ENCODE data around the gene FPGS. TPM values are rescaled to one million over a fixed set of nuclear protein-coding genes. Genes with fewer than 3 reads are reported as not detected.
A peak's percentile ranks its signal among the peaks of the same experiment; 100 is the strongest.

The FPGS gene
- total and polyA plus RNA-seq, 2 donors (not counting 1 experiment from before 2014, with no cell fraction given): 103 to 136 TPM

GRCh38 chr9:127776924-127777289 is 25.8 kb upstream of the FPGS start:
- Mint-ChIP-seq H3K27ac (peak overlapping the region; percentile 97), H3K4me3 (peak overlapping the region; percentile 100), H3K27me3 (no peaks in the 10 kb centered on the region), H3K4me1 (peaks cover 56% of the 10 kb centered on the region), H3K9me3 (ENCODE audit: insufficient read depth) (no peaks in the 10 kb centered on the region)
- Histone ChIP-seq H3K9me3 (ENCODE audit: control extremely low read depth in 1 of 3, control insufficient read depth in 2 of 3, insufficient read depth in 1 of 3, low read length in 2 of 3) (no peaks in the 10 kb centered on the region), H3K79me2 (ENCODE audit: control insufficient read depth, insufficient read depth, low read length) (peaks cover 83% of the 10 kb centered on the region), H3K9ac (ENCODE audit: low read length) (peak overlapping the region; percentile 76), H3K4me1 (ENCODE audit: control insufficient read depth in 2 of 2, insufficient read depth in 2 of 2, low read length in 2 of 2) (peaks cover 32 to 77% of the 10 kb centered on the region in 2 donors), H3K27me3 (replicated peaks in 1 of 4; ENCODE audit: control extremely low read depth in 1 of 4, control insufficient read depth in 3 of 4, insufficient read depth in 4 of 4, low read length in 3 of 4) (no peaks in the 10 kb centered on the region), H3K36me3 (replicated peaks in 1 of 2; ENCODE audit: control extremely low read depth in 1 of 2, control insufficient read depth in 1 of 2, extremely low read depth in 1 of 2, insufficient read depth in 2 of 2, low read length in 1 of 2) (peaks cover 0 to 31% of the 10 kb centered on the region in 2 experiments), H3K27ac (ENCODE audit: low read length in 2 of 2) (peak overlapping the region; percentile 55 to 97), H3K4me3 (ENCODE audit: control extremely low read depth in 1 of 5, extremely low read depth in 1 of 5, insufficient read depth in 1 of 5, low read depth in 2 of 5, low read length in 4 of 5) (peak overlapping the region; percentile 64 to 91 (median 83)), H2AFZ (ENCODE audit: insufficient read depth, low read depth, low read length, poor library complexity, severe bottlenecking) (no peak overlapping the region), H4K20me1 (ENCODE audit: control insufficient read depth, insufficient read depth, low read length, poor library complexity, severe bottlenecking) (peaks cover 55% of the 10 kb centered on the region), H3K4me2 (replicated peaks; ENCODE audit: low read depth, low read length, poor library complexity, severe bottlenecking) (peak overlapping the region; percentile 93)
- CTCF ChIA-PET: interaction anchor here (1.4 to 2.1 kb wide), 3 partner anchors 16 to 93 kb away, joined by 3 to 12 read pairs (median 10); partner anchors contain the start of gene TOR2A
- POLR2A ChIA-PET: interaction anchor here (0.8 to 2.7 kb wide), 3 partner anchors 8 to 93 kb away, joined by 3 to 16 read pairs (median 9); partner anchors contain the start of genes CDK9 and TOR2A
- WGBS (ENCODE audit: insufficient coverage): 0% methylated on average over 3 of the region's 5 CpGs
- DNase-seq: no peak
- no peak for ATAC-seq (ENCODE audit: low read depth)
- TF ChIP-seq, protein P1, sequence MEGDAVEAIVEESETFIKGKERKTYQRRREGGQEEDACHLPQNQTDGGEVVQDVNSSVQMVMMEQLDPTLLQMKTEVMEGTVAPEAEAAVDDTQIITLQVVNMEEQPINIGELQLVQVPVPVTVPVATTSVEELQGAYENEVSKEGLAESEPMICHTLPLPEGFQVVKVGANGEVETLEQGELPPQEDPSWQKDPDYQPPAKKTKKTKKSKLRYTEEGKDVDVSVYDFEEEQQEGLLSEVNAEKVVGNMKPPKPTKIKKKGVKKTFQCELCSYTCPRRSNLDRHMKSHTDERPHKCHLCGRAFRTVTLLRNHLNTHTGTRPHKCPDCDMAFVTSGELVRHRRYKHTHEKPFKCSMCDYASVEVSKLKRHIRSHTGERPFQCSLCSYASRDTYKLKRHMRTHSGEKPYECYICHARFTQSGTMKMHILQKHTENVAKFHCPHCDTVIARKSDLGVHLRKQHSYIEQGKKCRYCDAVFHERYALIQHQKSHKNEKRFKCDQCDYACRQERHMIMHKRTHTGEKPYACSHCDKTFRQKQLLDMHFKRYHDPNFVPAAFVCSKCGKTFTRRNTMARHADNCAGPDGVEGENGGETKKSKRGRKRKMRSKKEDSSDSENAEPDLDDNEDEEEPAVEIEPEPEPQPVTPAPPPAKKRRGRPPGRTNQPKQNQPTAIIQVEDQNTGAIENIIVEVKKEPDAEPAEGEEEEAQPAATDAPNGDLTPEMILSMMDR (IDR thresholded peaks at IDR 0.05): no peak
- no peak for TF ChIP-seq EZH2 (IDR thresholded peaks at IDR 0.05; ENCODE audit: borderline replicate concordance, insufficient read depth, low read depth, low read length, poor library complexity, severe bottlenecking)
- intact Hi-C loops (cut with micrococcal nuclease): loop anchor here (1.0 to 10.0 kb wide), 3 partner anchors 8 to 348 kb away; partner anchors contain the start of genes PTGES2 and STXBP1

DNA sequence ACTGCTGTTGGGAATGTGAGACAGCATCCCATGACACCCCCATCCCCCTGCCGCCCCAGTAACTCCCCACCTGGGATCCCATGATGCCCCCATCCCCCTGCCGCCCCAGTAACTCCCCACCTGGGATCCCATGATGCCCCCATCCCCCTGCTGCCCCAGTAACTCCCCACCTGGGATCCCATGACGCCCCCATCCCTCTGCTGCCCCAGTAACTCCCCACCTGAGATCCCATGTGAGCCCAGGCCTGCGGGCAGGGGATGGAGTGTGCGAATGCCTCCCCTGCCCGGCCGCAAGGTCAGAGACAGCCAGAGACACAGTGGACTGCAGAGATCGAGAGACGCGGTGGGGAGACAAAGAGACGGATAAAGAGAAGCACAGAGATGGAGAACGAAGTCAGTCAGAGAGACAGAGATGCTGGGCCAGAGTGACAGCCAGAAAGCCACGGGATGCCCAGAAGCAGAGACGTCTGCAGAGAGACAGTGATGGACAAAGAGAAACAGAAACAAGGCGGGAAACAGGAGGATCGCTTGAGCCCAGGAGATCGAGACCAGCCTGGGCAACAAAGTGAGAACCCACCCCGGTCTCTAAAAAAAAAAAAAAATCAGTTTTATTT is 25.2 kb upstream of the FPGS start:
- ATAC-seq (ENCODE audit: low read depth): no peak
- Histone ChIP-seq H3K4me3 (ENCODE audit: control extremely low read depth in 1 of 5, extremely low read depth in 1 of 5, insufficient read depth in 1 of 5, low read depth in 2 of 5, low read length in 4 of 5) (peak overlapping the region; percentile 64 to 97 (median 83)), H3K9ac (ENCODE audit: low read length) (peak overlapping the region; percentile 76), H3K27ac (ENCODE audit: low read length in 2 of 2) (peak overlapping the region; percentile 89 to 97), H3K4me1 (ENCODE audit: control insufficient read depth in 2 of 2, insufficient read depth in 2 of 2, low read length in 2 of 2) (peaks cover 33 to 79% of the 10 kb centered on the region in 2 donors), H3K27me3 (replicated peaks in 1 of 4; ENCODE audit: control extremely low read depth in 1 of 4, control insufficient read depth in 3 of 4, insufficient read depth in 4 of 4, low read length in 3 of 4) (no peaks in the 10 kb centered on the region), H3K9me3 (ENCODE audit: control extremely low read depth in 1 of 3, control insufficient read depth in 2 of 3, insufficient read depth in 1 of 3, low read length in 2 of 3) (no peaks in the 10 kb centered on the region), H3K36me3 (replicated peaks in 1 of 2; ENCODE audit: control extremely low read depth in 1 of 2, control insufficient read depth in 1 of 2, extremely low read depth in 1 of 2, insufficient read depth in 2 of 2, low read length in 1 of 2) (peaks cover 0 to 26% of the 10 kb centered on the region in 2 experiments), H3K79me2 (ENCODE audit: control insufficient read depth, insufficient read depth, low read length) (peaks cover 80% of the 10 kb centered on the region), H3K4me2 (replicated peaks; ENCODE audit: low read depth, low read length, poor library complexity, severe bottlenecking) (peak overlapping the region; percentile 93), H4K20me1 (ENCODE audit: control insufficient read depth, insufficient read depth, low read length, poor library complexity, severe bottlenecking) (peaks cover 50% of the 10 kb centered on the region), H2AFZ (ENCODE audit: insufficient read depth, low read depth, low read length, poor library complexity, severe bottlenecking) (no peak overlapping the region)
- H3K9me3 Mint-ChIP-seq (ENCODE audit: insufficient read depth): no peaks in the 10 kb centered on the region
- TF ChIP-seq, protein P1 (IDR thresholded peaks at IDR 0.05): no peak
- no peak for TF ChIP-seq EZH2 (IDR thresholded peaks at IDR 0.05; ENCODE audit: borderline replicate concordance, insufficient read depth, low read depth, low read length, poor library complexity, severe bottlenecking)
- intact Hi-C loops (cut with micrococcal nuclease): loop anchor here (10.0 kb wide), 2 partner anchors 163 to 347 kb away; partner anchors contain the start of genes PTGES2 and STXBP1
- no peaks in the 10 kb centered on the region for H3K27me3 Mint-ChIP-seq
- POLR2A ChIA-PET: interaction anchor here (0.6 to 2.0 kb wide), 4 partner anchors 24 to 129 kb away, joined by 3 to 12 read pairs (median 6); partner anchors contain the start of gene TOR2A
- H3K4me3 Mint-ChIP-seq: peak overlapping the region; percentile 100
- 0% methylated on average over 12 of the region's 18 CpGs for WGBS (ENCODE audit: insufficient coverage)
- CTCF ChIA-PET: interaction anchor here (0.7 to 3.4 kb wide), 5 partner anchors 12 to 257 kb away, joined by 3 to 24 read pairs (median 3); no protein-coding TSS in a partner anchor
- peaks cover 59% of the 10 kb centered on the region for H3K4me1 Mint-ChIP-seq
- peak overlapping the region; percentile 97 for H3K27ac Mint-ChIP-seq
- no peak for DNase-seq

Data from B cell (primary cell).